GM12878 (cell line): ENCODE results near the gene SYT3. TPM values are rescaled to one million over a fixed set of nuclear protein-coding genes. Genes with fewer than 3 reads are reported as not detected.

Source experiments
- ATAC-seq: fragments of 200-7000 bp; cut with Tn5 transposase; 3 replicates; pipeline ENCODE4 v1.9.1; 2020; ENCODE audit warnings: mild to moderate bottlenecking, moderate library complexity
- BruUV-seq: library from RNA; stranded (reverse); fragments of 400-500 nt; replicated peaks from 2 replicates; lab custom pipeline; 2021; lab: Mats Ljungman, UMichigan
- CTCF ChIA-PET: fragments of 300-600 bp; sonication (Branson Sonifier 250); formaldehyde crosslinking; extraction: SDS; loops from one replicate; lab custom pipeline; 2021; ENCODE audit warnings: inconsistent platforms; lab: Yijun Ruan, JAX
- POLR2A ChIA-PET: fragments of 350-600 bp; formaldehyde crosslinking; extraction: SDS; loops from one replicate; lab custom pipeline; 2021; ENCODE audit warnings: inconsistent platforms; lab: Charles Lee
- RAD21 ChIA-PET: fragments of 300-600 bp; sonication (Branson Sonifier 250); formaldehyde crosslinking; loops from one replicate; lab custom pipeline; 2023; ENCODE audit warnings: antibody characterized with exemption; ENCODE audit not compliant: unreplicated experiment; lab: Charles Lee
- SMC1A ChIA-PET: fragments of 300-600 bp; sonication (Branson Sonifier 250); formaldehyde crosslinking; loops from one replicate; lab custom pipeline; 2023; ENCODE audit not compliant: unreplicated experiment, uncharacterized antibody; lab: Charles Lee
- DNase-seq: peaks from one replicate; pipeline ENCODE4 v3.0.0-alpha.2; 2011; ENCODE audit warnings: low read depth, low spot score
- FAIRE-seq: peaks from 3 replicates; lab custom pipeline; 2011; peaks lifted over from hg19 to GRCh38; lab: Jason Lieb, UNC
- H2AFZ ChIP-seq: 2 replicates; pipeline ENCODE4 v1.6.0; 2011; ENCODE audit warnings: low read depth, low read length, control low read depth; ENCODE audit not compliant: control insufficient read depth
- H3K27ac ChIP-seq: 2 replicates; pipeline ENCODE4 v1.5.1; 2011; ENCODE audit warnings: control low read depth; ENCODE audit not compliant: control insufficient read depth, insufficient read depth
- H3K27me3 ChIP-seq, 2 experiments: replicated peaks in 1 of 2; 2 replicates each; pipeline versions ENCODE4 v1.6.0 to v1.6.1; 2011; ENCODE audit warnings: low read length in 1 of 2; ENCODE audit not compliant: control insufficient read depth in 2 of 2, insufficient read depth in 2 of 2
- H3K36me3 ChIP-seq, 2 experiments: 2 replicates each; pipeline ENCODE4 v1.5.1; 2011; ENCODE audit warnings: low read length in 1 of 2; ENCODE audit not compliant: control insufficient read depth in 2 of 2, insufficient read depth in 2 of 2
- H3K4me1 ChIP-seq: 2 replicates; pipeline ENCODE4 v1.6.1; 2011; ENCODE audit warnings: mild to moderate bottlenecking, low read length, moderate library complexity, mixed read lengths; ENCODE audit not compliant: control insufficient read depth, insufficient read depth
- H3K4me2 ChIP-seq: 2 replicates; pipeline ENCODE4 v1.6.0; 2011; ENCODE audit warnings: control low read depth; ENCODE audit not compliant: control insufficient read depth, insufficient read depth
- H3K4me3 ChIP-seq: fragments of 200-600 bp; sonication (generic); 2 replicates; pipeline ENCODE4 v1.5.1; 2016
- H3K79me2 ChIP-seq: 2 replicates; pipeline ENCODE4 v1.6.0; 2011; ENCODE audit warnings: low read length; ENCODE audit not compliant: control insufficient read depth, insufficient read depth
- H3K9ac ChIP-seq: 2 replicates; pipeline ENCODE4 v1.8.0; 2011; ENCODE audit warnings: low read length, control low read depth, mixed read lengths; ENCODE audit not compliant: control insufficient read depth, insufficient read depth
- H3K9me3 ChIP-seq: replicated peaks from 3 replicates; pipeline ENCODE4 v1.5.1; 2011; ENCODE audit warnings: mild to moderate bottlenecking, low read length; ENCODE audit not compliant: control insufficient read depth, insufficient read depth
- H4K20me1 ChIP-seq: 2 replicates; pipeline ENCODE4 v1.6.0; 2011; ENCODE audit not compliant: control insufficient read depth, insufficient read depth
- BHLHE40 ChIP-seq, 2 experiments: fragments of 450-650 bp in 1 of 2; IDR thresholded peaks; 2 replicates each; pipeline ENCODE4 v1.6.1; 2011 to 2017; ENCODE audit warnings: low read depth in 2 of 2, borderline replicate concordance in 1 of 2, improper control_type of control experiment in 1 of 2, low read length in 1 of 2, mild to moderate bottlenecking in 1 of 2
- NR2F1 ChIP-seq: fragments of 450-650 bp; conservative IDR thresholded peaks from 2 replicates; pipeline ENCODE4 v1.6.1; 2017; ENCODE audit warnings: mild to moderate bottlenecking
- SMARCA5 ChIP-seq: fragments of 450-650 bp; IDR thresholded peaks from 2 replicates; pipeline ENCODE4 v1.6.1; 2017; ENCODE audit warnings: mild to moderate bottlenecking
- SREBF2 ChIP-seq: IDR thresholded peaks from 2 replicates; pipeline ENCODE4 v1.6.1; 2012; ENCODE audit warnings: mild to moderate bottlenecking, low read length
- USF2 ChIP-seq: IDR thresholded peaks from 2 replicates; pipeline ENCODE4 v1.6.1; 2011; ENCODE audit warnings: low read depth, low read length, improper control_type of control experiment, borderline replicate concordance
- YBX1 ChIP-seq: fragments of 450-650 bp; IDR thresholded peaks from 2 replicates; pipeline ENCODE4 v1.6.1; 2016; ENCODE audit warnings: antibody characterized with exemption
- WGBS: methylation state at CpG from one replicate; pipeline ENCODE4 v1.1.6; 2016; ENCODE audit warnings: low lambda C conversion rate; ENCODE audit not compliant: insufficient replicate concordance, insufficient coverage; ENCODE audit errors: missing lambda C conversion rate; 5-methylcytosine and 5-hydroxymethylcytosine counted together
- in situ Hi-C: fragments of 300-500 bp; cut with MboI; formaldehyde crosslinking; loops from 9 replicates; pipeline ENCODE4 v1.14.3; 2018; ENCODE audit warnings: mixed read lengths
- intact Hi-C: fragments of 100-400 bp; cut with micrococcal nuclease; formaldehyde crosslinking; loops from one replicate; pipeline ENCODE4 v1.14.2; 2022; ENCODE audit not compliant: unreplicated experiment
- polyA plus RNA-seq, 11 experiments: library from polyadenylated mRNA; depleted of rRNA in 4 of 11; unstranded in 6 of 11; stranded (reverse) in 5 of 11; fragments of >200 nt; fragmentation: Nextera tagmentation in 4 of 11; fragmentation: Illumina TruSeq in 1 of 11; extraction: Ambion mirVana in 4 of 11; extraction: Trizol in 1 of 11; gene quantifications; 1 replicate in 1 of 11; 2 replicates in 10 of 11; pipeline versions ENCODE4 v1.2.1 to v1.2.3, GENCODE V29; 2011 to 2016; ENCODE audit warnings: inconsistent platforms in 2 of 11, missing spikeins in 2 of 11, low read depth in 1 of 11
- total RNA-seq, 4 experiments: library from RNA; depleted of rRNA in 3 of 4; stranded (reverse); fragments of >200 nt in 3 of 4; fragmentation: Illumina TruSeq in 1 of 4; extraction: Trizol in 1 of 4; gene quantifications; 2 replicates each; pipeline versions ENCODE4 v1.2.1 to v1.2.3, GENCODE V29; 2013 to 2021
- TF ChIP-seq, protein P1 (sequence below): fragments of 450-650 bp; conservative IDR thresholded peaks from 2 replicates; pipeline ENCODE4 v1.6.1; 2017; ENCODE audit warnings: mild to moderate bottlenecking, moderate library complexity

The SYT3 gene
- total and polyA plus RNA-seq, 10 of the 15 experiments (the other 5 are each of a cell fraction or from before 2014, with no cell fraction given): 0.05 to 0.18 TPM; not detected in 8

GRCh38 chr19:50636317-50637085 lies 3.2 kb downstream of the SYT3 start:
- in situ Hi-C loops (no loop called here), intact Hi-C loops (no loop called here)
- no peak overlapping the region for H2AFZ ChIP-seq
- ChIA-PET POLR2A (no interaction called here), RAD21 (no interaction called here), SMC1A (no interaction called here), CTCF (no interaction called here)
- DNase-seq (no peak), ATAC-seq (no peak), FAIRE-seq (no peak)
- H4K20me1 ChIP-seq: no peaks in the 10 kb centered on the region
- no peak overlapping the region for H3K27ac ChIP-seq
- 15% methylated on average over 5 of the region's 5 CpGs for WGBS
- no peaks in the 10 kb centered on the region for H3K79me2 ChIP-seq
- H3K4me1 ChIP-seq: no peaks in the 10 kb centered on the region
- no peak overlapping the region for H3K9ac ChIP-seq
- peaks cover 2 to 5% of the 10 kb centered on the region in 2 experiments; a peak in 3 of 4 replicates for H3K27me3 ChIP-seq
- peaks cover 3% of the 10 kb centered on the region; the same call in 1 of the 3 replicates for H3K9me3 ChIP-seq
- H3K4me3 ChIP-seq: no peak overlapping the region
- BruUV-seq: no TSS peak
- no peak overlapping the region for H3K4me2 ChIP-seq
- TF ChIP-seq NR2F1 (no peak), SMARCA5 (no peak), USF2 (no peak), BHLHE40 (IDR thresholded peaks at IDR 0.05; ENCODE audit: borderline replicate concordance in 1 of 2, low read depth in 2 of 2, low read length in 1 of 2) (no peak), SREBF2 (no peak), YBX1 (no peak)
- TF ChIP-seq, protein P1, sequence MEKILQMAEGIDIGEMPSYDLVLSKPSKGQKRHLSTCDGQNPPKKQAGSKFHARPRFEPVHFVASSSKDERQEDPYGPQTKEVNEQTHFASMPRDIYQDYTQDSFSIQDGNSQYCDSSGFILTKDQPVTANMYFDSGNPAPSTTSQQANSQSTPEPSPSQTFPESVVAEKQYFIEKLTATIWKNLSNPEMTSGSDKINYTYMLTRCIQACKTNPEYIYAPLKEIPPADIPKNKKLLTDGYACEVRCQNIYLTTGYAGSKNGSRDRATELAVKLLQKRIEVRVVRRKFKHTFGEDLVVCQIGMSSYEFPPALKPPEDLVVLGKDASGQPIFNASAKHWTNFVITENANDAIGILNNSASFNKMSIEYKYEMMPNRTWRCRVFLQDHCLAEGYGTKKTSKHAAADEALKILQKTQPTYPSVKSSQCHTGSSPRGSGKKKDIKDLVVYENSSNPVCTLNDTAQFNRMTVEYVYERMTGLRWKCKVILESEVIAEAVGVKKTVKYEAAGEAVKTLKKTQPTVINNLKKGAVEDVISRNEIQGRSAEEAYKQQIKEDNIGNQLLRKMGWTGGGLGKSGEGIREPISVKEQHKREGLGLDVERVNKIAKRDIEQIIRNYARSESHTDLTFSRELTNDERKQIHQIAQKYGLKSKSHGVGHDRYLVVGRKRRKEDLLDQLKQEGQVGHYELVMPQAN: no peak
- H3K36me3 ChIP-seq: no peaks in the 10 kb centered on the region
